ENCODE measurements around the gene FUCA1. TPM values are rescaled to one million over a fixed set of nuclear protein-coding genes. Genes with fewer than 3 reads are reported as not detected.

FUCA1 gene
- total and polyA plus RNA-seq, 5 donors from 2014 or later = 5.3 to 22.6 (median 16.8) TPM

GRCh38 chr1:23889074-23889473 lies 21.0 kb upstream of the FUCA1 start:
- Histone ChIP-seq H3K36me3 (ENCODE audit: control insufficient read depth, insufficient read depth, low read length) (no peaks in the 10 kb centered on the region), H3K4me1 (ENCODE audit: control insufficient read depth, insufficient read depth, low read length, poor library complexity, severe bottlenecking) (no peaks in the 10 kb centered on the region), H3K9me3 (ENCODE audit: control insufficient read depth in 2 of 2, low read length in 2 of 2) (no peaks in the 10 kb centered on the region), H3K27me3 (ENCODE audit: control insufficient read depth, insufficient read depth, low read length) (peaks cover 4% of the 10 kb centered on the region), H3K4me3 (ENCODE audit: low read depth, low read length) (no peak overlapping the region), H3K27ac (ENCODE audit: insufficient read depth, low read length, poor library complexity, severe bottlenecking) (no peak overlapping the region)
- H3K9me3 Mint-ChIP-seq = no peaks in the 10 kb centered on the region
- peak overlapping the region in 1 of 3 donors; percentile 52 for H3K27ac Mint-ChIP-seq
- DNase-seq (no peak), ATAC-seq (ENCODE audit: low read depth in 2 of 2) (no peak)
- no peaks in the 10 kb centered on the region for H3K4me1 Mint-ChIP-seq
- H3K4me3 Mint-ChIP-seq = no peak overlapping the region
- peaks cover 26% of the 10 kb centered on the region for H3K27me3 Mint-ChIP-seq
- no peaks in the 10 kb centered on the region for H3K36me3 Mint-ChIP-seq

- Mint-ChIP-seq H3K9me3 (no peaks in the 10 kb centered on the region), H3K27ac (no peak overlapping the region), H3K27me3 (peaks cover 16% of the 10 kb centered on the region), H3K4me3 (no peak overlapping the region), H3K36me3 (no peaks in the 10 kb centered on the region), H3K4me1 (no peaks in the 10 kb centered on the region)
- H3K9me3 ChIP-seq (ENCODE audit: control insufficient read depth in 2 of 2, low read length in 2 of 2) = no peaks in the 10 kb centered on the region
- DNase-seq (no peak), ATAC-seq (ENCODE audit: low read depth in 2 of 2) (no peak)
- H3K4me1 ChIP-seq (ENCODE audit: control insufficient read depth, insufficient read depth, low read length, poor library complexity, severe bottlenecking) = no peaks in the 10 kb centered on the region
- no peaks in the 10 kb centered on the region for H3K27me3 ChIP-seq (ENCODE audit: control insufficient read depth, insufficient read depth, low read length)
- H3K36me3 ChIP-seq (ENCODE audit: control insufficient read depth, insufficient read depth, low read length) = no peaks in the 10 kb centered on the region
- no peak overlapping the region for H3K27ac ChIP-seq (ENCODE audit: insufficient read depth, low read length, poor library complexity, severe bottlenecking)
- no peak overlapping the region for H3K4me3 ChIP-seq (ENCODE audit: low read depth, low read length)
Observed at GRCh38 chr1:23885222-23885621, 17.1 kb upstream of the FUCA1 start.

GRCh38 chr1:23882746-23883145 lies 14.7 kb upstream of the FUCA1 start:
- Histone ChIP-seq H3K27ac (ENCODE audit: insufficient read depth, low read length, poor library complexity, severe bottlenecking) (no peak overlapping the region), H3K27me3 (ENCODE audit: control insufficient read depth, insufficient read depth, low read length) (no peaks in the 10 kb centered on the region), H3K4me1 (ENCODE audit: control insufficient read depth, insufficient read depth, low read length, poor library complexity, severe bottlenecking) (no peaks in the 10 kb centered on the region), H3K4me3 (ENCODE audit: low read depth, low read length) (no peak overlapping the region), H3K36me3 (ENCODE audit: control insufficient read depth, insufficient read depth, low read length) (no peaks in the 10 kb centered on the region), H3K9me3 (ENCODE audit: control insufficient read depth in 2 of 2, low read length in 2 of 2) (peaks cover 13 to 22% of the 10 kb centered on the region in 2 experiments)
- DNase-seq = no peak
- H3K27me3 Mint-ChIP-seq = peaks cover 8% of the 10 kb centered on the region
- H3K4me1 Mint-ChIP-seq = no peaks in the 10 kb centered on the region
- H3K4me3 Mint-ChIP-seq = no peak overlapping the region
- H3K36me3 Mint-ChIP-seq = no peaks in the 10 kb centered on the region
- peaks cover 0 to 17% (median 4%) of the 10 kb centered on the region in 7 donors for H3K9me3 Mint-ChIP-seq
- H3K27ac Mint-ChIP-seq = no peak overlapping the region
- no peak for ATAC-seq (ENCODE audit: low read depth in 2 of 2)

- no peaks in the 10 kb centered on the region for H3K36me3 ChIP-seq (ENCODE audit: control insufficient read depth, insufficient read depth, low read length)
- Mint-ChIP-seq H3K27me3 (peaks cover 8% of the 10 kb centered on the region), H3K4me1 (peaks cover 0 to 2% (median 0%) of the 10 kb centered on the region in 4 donors), H3K9me3 (peaks cover 4 to 29% (median 8%) of the 10 kb centered on the region in 7 donors), H3K4me3 (no peak overlapping the region), H3K27ac (no peak overlapping the region), H3K36me3 (no peaks in the 10 kb centered on the region)
- H3K4me3 ChIP-seq (ENCODE audit: low read depth, low read length) = no peak overlapping the region
- H3K4me1 ChIP-seq (ENCODE audit: control insufficient read depth, insufficient read depth, low read length, poor library complexity, severe bottlenecking) = no peaks in the 10 kb centered on the region
- H3K27me3 ChIP-seq (ENCODE audit: control insufficient read depth, insufficient read depth, low read length) = no peaks in the 10 kb centered on the region
- no peak for ATAC-seq (ENCODE audit: low read depth in 2 of 2)
- no peak for DNase-seq
- H3K27ac ChIP-seq (ENCODE audit: insufficient read depth, low read length, poor library complexity, severe bottlenecking) = no peak overlapping the region
- peaks cover 13 to 23% of the 10 kb centered on the region in 2 experiments for H3K9me3 ChIP-seq (ENCODE audit: control insufficient read depth in 2 of 2, low read length in 2 of 2)
Observed at GRCh38 chr1:23879809-23880208, 11.7 kb upstream of the FUCA1 start.

- no peaks in the 10 kb centered on the region for H3K36me3 Mint-ChIP-seq
- H3K9me3 Mint-ChIP-seq = peaks cover 4 to 29% (median 11%) of the 10 kb centered on the region in 7 donors
- no peaks in the 10 kb centered on the region for H3K4me1 ChIP-seq (ENCODE audit: control insufficient read depth, insufficient read depth, low read length, poor library complexity, severe bottlenecking)
- no peaks in the 10 kb centered on the region for H3K36me3 ChIP-seq (ENCODE audit: control insufficient read depth, insufficient read depth, low read length)
- H3K9me3 ChIP-seq (ENCODE audit: control insufficient read depth in 2 of 2, low read length in 2 of 2) = peaks cover 13 to 23% of the 10 kb centered on the region in 2 experiments
- no peak for DNase-seq
- peaks cover 0 to 2% (median 0%) of the 10 kb centered on the region in 4 donors for H3K4me1 Mint-ChIP-seq
- H3K27me3 Mint-ChIP-seq = peaks cover 8% of the 10 kb centered on the region
- no peaks in the 10 kb centered on the region for H3K27me3 ChIP-seq (ENCODE audit: control insufficient read depth, insufficient read depth, low read length)
- no peak overlapping the region for H3K27ac ChIP-seq (ENCODE audit: insufficient read depth, low read length, poor library complexity, severe bottlenecking)
- no peak for ATAC-seq (ENCODE audit: low read depth in 2 of 2)
- no peak overlapping the region for H3K27ac Mint-ChIP-seq
- no peak overlapping the region for H3K4me3 ChIP-seq (ENCODE audit: low read depth, low read length)
- H3K4me3 Mint-ChIP-seq = no peak overlapping the region
Observed at GRCh38 chr1:23878668-23879067, 10.6 kb upstream of the FUCA1 start.

GRCh38 chr1:23875382-23875781 lies 7.3 kb upstream of the FUCA1 start:
- DNase-seq = no peak

GRCh38 chr1:23872421-23872820 lies 4.3 kb upstream of the FUCA1 start:
- H3K36me3 Mint-ChIP-seq = no peaks in the 10 kb centered on the region

More at GRCh38 chr1:23875382-23875781, 7.3 kb upstream of the FUCA1 start:
- Mint-ChIP-seq H3K27me3 (no peaks in the 10 kb centered on the region), H3K9me3 (peaks cover 4 to 29% (median 11%) of the 10 kb centered on the region in 7 donors), H3K27ac (no peak overlapping the region), H3K4me1 (peaks cover 0 to 2% (median 0%) of the 10 kb centered on the region in 4 donors), H3K36me3 (no peaks in the 10 kb centered on the region), H3K4me3 (no peak overlapping the region)
- H3K36me3 ChIP-seq (ENCODE audit: control insufficient read depth, insufficient read depth, low read length) = no peaks in the 10 kb centered on the region
- peaks cover 13 to 23% of the 10 kb centered on the region in 2 experiments for H3K9me3 ChIP-seq (ENCODE audit: control insufficient read depth in 2 of 2, low read length in 2 of 2)
- no peak overlapping the region for H3K4me3 ChIP-seq (ENCODE audit: low read depth, low read length)
- H3K27ac ChIP-seq (ENCODE audit: insufficient read depth, low read length, poor library complexity, severe bottlenecking) = no peak overlapping the region
- no peak for ATAC-seq (ENCODE audit: low read depth in 2 of 2)
- no peaks in the 10 kb centered on the region for H3K4me1 ChIP-seq (ENCODE audit: control insufficient read depth, insufficient read depth, low read length, poor library complexity, severe bottlenecking)
- no peaks in the 10 kb centered on the region for H3K27me3 ChIP-seq (ENCODE audit: control insufficient read depth, insufficient read depth, low read length)

GRCh38 chr1:23869051-23869450 lies 961 bp upstream of the FUCA1 start:
- H3K4me3 ChIP-seq (ENCODE audit: low read depth, low read length) = peak overlapping the region; percentile 65
- Mint-ChIP-seq H3K4me1 (peaks cover 4 to 34% (median 22%) of the 10 kb centered on the region in 4 donors), H3K27me3 (peaks cover 5% of the 10 kb centered on the region), H3K4me3 (peak overlapping the region; percentile 72 to 91 (median 88)), H3K9me3 (no peaks in the 10 kb centered on the region), H3K27ac (peak overlapping the region in 2 of 3 donors; percentile 96), H3K36me3 (no peaks in the 10 kb centered on the region)
- H3K4me1 ChIP-seq (ENCODE audit: control insufficient read depth, insufficient read depth, low read length, poor library complexity, severe bottlenecking) = peaks cover 16% of the 10 kb centered on the region
- H3K36me3 ChIP-seq (ENCODE audit: control insufficient read depth, insufficient read depth, low read length) = peaks cover 9% of the 10 kb centered on the region
- H3K27me3 ChIP-seq (ENCODE audit: control insufficient read depth, insufficient read depth, low read length) = no peaks in the 10 kb centered on the region
- DNase-seq = no peak
- no peak overlapping the region for H3K27ac ChIP-seq (ENCODE audit: insufficient read depth, low read length, poor library complexity, severe bottlenecking)
- H3K9me3 ChIP-seq (ENCODE audit: control insufficient read depth in 2 of 2, low read length in 2 of 2) = no peaks in the 10 kb centered on the region
- no peak for ATAC-seq (ENCODE audit: low read depth in 2 of 2)

More at GRCh38 chr1:23872421-23872820, 4.3 kb upstream of the FUCA1 start:
- H3K27me3 Mint-ChIP-seq = peaks cover 5% of the 10 kb centered on the region
- H3K27ac Mint-ChIP-seq = no peak overlapping the region
- DNase-seq (no peak), ATAC-seq (ENCODE audit: low read depth in 2 of 2) (no peak)
- H3K4me1 Mint-ChIP-seq = peaks cover 4 to 12% (median 9%) of the 10 kb centered on the region in 4 donors
- H3K9me3 Mint-ChIP-seq = peaks cover 0 to 9% (median 4%) of the 10 kb centered on the region in 7 donors
- no peak overlapping the region for H3K4me3 ChIP-seq (ENCODE audit: low read depth, low read length)
- no peaks in the 10 kb centered on the region for H3K9me3 ChIP-seq (ENCODE audit: control insufficient read depth in 2 of 2, low read length in 2 of 2)
- H3K4me1 ChIP-seq (ENCODE audit: control insufficient read depth, insufficient read depth, low read length, poor library complexity, severe bottlenecking) = peaks cover 9% of the 10 kb centered on the region
- no peak overlapping the region for H3K4me3 Mint-ChIP-seq
- no peak overlapping the region for H3K27ac ChIP-seq (ENCODE audit: insufficient read depth, low read length, poor library complexity, severe bottlenecking)
- H3K27me3 ChIP-seq (ENCODE audit: control insufficient read depth, insufficient read depth, low read length) = no peaks in the 10 kb centered on the region
- no peaks in the 10 kb centered on the region for H3K36me3 ChIP-seq (ENCODE audit: control insufficient read depth, insufficient read depth, low read length)
